ENCODE data around the gene VPS72. TPM values are rescaled to one million over a fixed set of nuclear protein-coding genes. Genes with fewer than 3 reads are reported as not detected.

VPS72 gene
- total RNA-seq, 1 experiment from 2014 or later: 103 TPM

GRCh38 chr1:151164732-151165280, 25.2 kb downstream of the VPS72 start (continued):
- no peak for TF ChIP-seq E2F1 (CRISPR knock-in tag; IDR thresholded peaks at IDR 0.05)
- TF ChIP-seq NR3C1 (CRISPR knock-in tag; conservative IDR thresholded peaks at IDR 0.05; ENCODE audit: low read depth): no peak
- no peak for TF ChIP-seq NR1H2 (CRISPR knock-in tag; IDR thresholded peaks at IDR 0.05)
- TF ChIP-seq SMAD3 (CRISPR knock-in tag; IDR thresholded peaks at IDR 0.05; ENCODE audit: borderline replicate concordance): no peak
- TF ChIP-seq ETV6 (CRISPR knock-in tag; IDR thresholded peaks at IDR 0.05): no peak
- TF ChIP-seq ZNF671 (CRISPR knock-in tag; IDR thresholded peaks at IDR 0.05): no peak
- no peak for TF ChIP-seq ZNF232 (CRISPR knock-in tag; IDR thresholded peaks at IDR 0.05)
- TF ChIP-seq RORB (CRISPR knock-in tag; IDR thresholded peaks at IDR 0.05): no peak
- TF ChIP-seq EMX1 (CRISPR knock-in tag; IDR thresholded peaks at IDR 0.05): no peak

- H3K4me1 Mint-ChIP-seq: peaks cover 11% of the 10 kb centered on the region
- H3K27ac Mint-ChIP-seq: peak overlapping the region; percentile 54
- no peak overlapping the region for H3K4me3 Mint-ChIP-seq
- ChIA-PET CTCF (interaction anchor here (1.0 to 6.9 kb wide), 6 partner anchors 17 to 88 kb away, joined by 3 to 167 read pairs (median 3); no protein-coding TSS in a partner anchor), POLR2A (no interaction called here)
- DNase-seq (ENCODE audit: low spot score) (no peak), ATAC-seq (no peak)
- H3K27me3 Mint-ChIP-seq (ENCODE audit: low read depth): no peaks in the 10 kb centered on the region
- peaks cover 24% of the 10 kb centered on the region for H3K36me3 Mint-ChIP-seq
- TF ChIP-seq JAZF1 (CRISPR knock-in tag; IDR thresholded peaks at IDR 0.05) (no peak), CTCF (IDR thresholded peaks at IDR 0.05) (no peak), IRF2 (CRISPR knock-in tag; IDR thresholded peaks at IDR 0.05; ENCODE audit: borderline replicate concordance, low read depth) (no peak), MAX (CRISPR knock-in tag; IDR thresholded peaks at IDR 0.05) (no peak), TEAD1 (CRISPR knock-in tag; IDR thresholded peaks at IDR 0.05) (no peak), USF2 (CRISPR knock-in tag; IDR thresholded peaks at IDR 0.05) (no peak), GTF2I (CRISPR knock-in tag; conservative IDR thresholded peaks at IDR 0.05) (no peak), NFE2L1 (CRISPR knock-in tag; IDR thresholded peaks at IDR 0.05) (no peak), ZNF138 (CRISPR knock-in tag; conservative IDR thresholded peaks at IDR 0.05) (no peak), OVOL2 (CRISPR knock-in tag; IDR thresholded peaks at IDR 0.05; ENCODE audit: borderline replicate concordance) (no peak), ERG (CRISPR knock-in tag; IDR thresholded peaks at IDR 0.05) (no peak), ATF6 (CRISPR knock-in tag; IDR thresholded peaks at IDR 0.05) (no peak), HMGXB4 (CRISPR knock-in tag; IDR thresholded peaks at IDR 0.05) (no peak), AR (CRISPR knock-in tag; IDR thresholded peaks at IDR 0.05) (no peak), ZNF423 (CRISPR knock-in tag; IDR thresholded peaks at IDR 0.05) (no peak)
- H3K9me3 Mint-ChIP-seq: no peaks in the 10 kb centered on the region
Observed at GRCh38 chr1:151159373-151159772, 30.6 kb downstream of the VPS72 start.
